Loucy (cell line): ENCODE data around the gene RBM8A.
"Not testable (repeated sequence)": the region's sequence is repeated elsewhere in the genome, so short reads cannot be mapped to it uniquely, and the experiment has no call there.

ENCODE experiments used
- H2AFZ ChIP-seq: fragments of 200-600 bp; sonication (generic); 2 replicates; pipeline ENCODE4 v1.6.0; 2016; ENCODE audit warnings: antibody characterized with exemption, mild to moderate bottlenecking, low read length, moderate library complexity
- H3F3A ChIP-seq: fragments of 200-600 bp; 2 replicates; pipeline ENCODE4 v1.6.0; 2016; ENCODE audit warnings: antibody characterized with exemption, low read depth, mild to moderate bottlenecking
- H3K27me3 ChIP-seq: fragments of 200-600 bp; sonication (generic); 2 replicates; pipeline ENCODE4 v1.6.1; 2014; ENCODE audit warnings: low read length, mild to moderate bottlenecking; ENCODE audit not compliant: insufficient read depth, poor library complexity, severe bottlenecking
- H3K36me3 ChIP-seq: fragments of 200-600 bp; sonication (generic); 2 replicates; pipeline ENCODE4 v1.6.1; 2016; ENCODE audit warnings: low read length; ENCODE audit not compliant: insufficient read depth
- H3K4me1 ChIP-seq: fragments of 200-600 bp; sonication (generic); 2 replicates; pipeline ENCODE4 v1.5.1; 2014; ENCODE audit warnings: low read length, mild to moderate bottlenecking; ENCODE audit not compliant: insufficient read depth, poor library complexity, severe bottlenecking
- H3K4me2 ChIP-seq: fragments of 200-600 bp; sonication (generic); 2 replicates; pipeline ENCODE4 v1.6.0; 2014; ENCODE audit warnings: antibody characterized with exemption, low read length, low read depth, mild to moderate bottlenecking; ENCODE audit not compliant: poor library complexity, severe bottlenecking
- H3K4me3 ChIP-seq: fragments of 200-600 bp; sonication (generic); 2 replicates; pipeline ENCODE4 v1.5.1; 2014; ENCODE audit warnings: low read length, mild to moderate bottlenecking, mixed read lengths; ENCODE audit not compliant: poor library complexity, severe bottlenecking
- H3K79me2 ChIP-seq: fragments of 200-600 bp; sonication (generic); 2 replicates; pipeline ENCODE4 v1.6.1; 2014; ENCODE audit warnings: low read length; ENCODE audit not compliant: insufficient read depth
- H3K9ac ChIP-seq: fragments of 200-600 bp; sonication (generic); 2 replicates; pipeline ENCODE4 v1.6.0; 2014; ENCODE audit warnings: mild to moderate bottlenecking, low read depth, low read length, moderate library complexity; ENCODE audit not compliant: poor library complexity, severe bottlenecking
- H3K9me2 ChIP-seq: fragments of 200-600 bp; sonication (generic); replicated peaks from 2 replicates; pipeline ENCODE4 v1.6.1; 2016; ENCODE audit warnings: low read depth, low read length, mixed read lengths
- H3K9me3 ChIP-seq: fragments of 200-600 bp; sonication (generic); 2 replicates; pipeline ENCODE4 v1.6.1; 2014; ENCODE audit warnings: mild to moderate bottlenecking, antibody characterized with exemption, low read length, low read depth; ENCODE audit not compliant: insufficient read depth
- H4K20me1 ChIP-seq: fragments of 200-600 bp; sonication (generic); 2 replicates; pipeline ENCODE4 v1.6.0; 2014; ENCODE audit warnings: antibody characterized with exemption, low read length, mild to moderate bottlenecking; ENCODE audit not compliant: insufficient read depth, poor library complexity, severe bottlenecking
- EZH2phosphoT487 ChIP-seq: fragments of 200-600 bp; IDR thresholded peaks from 2 replicates; pipeline ENCODE4 v1.6.1; 2018; ENCODE audit warnings: antibody characterized with exemption, mild to moderate bottlenecking, moderate library complexity, borderline replicate concordance
- TF ChIP-seq, protein P1 (sequence below): fragments of 200-600 bp; sonication (generic); conservative IDR thresholded peaks from 2 replicates; pipeline ENCODE4 v1.5.1; 2014; ENCODE audit warnings: mild to moderate bottlenecking, antibody characterized with exemption, low read length

The RBM8A gene

DNA sequence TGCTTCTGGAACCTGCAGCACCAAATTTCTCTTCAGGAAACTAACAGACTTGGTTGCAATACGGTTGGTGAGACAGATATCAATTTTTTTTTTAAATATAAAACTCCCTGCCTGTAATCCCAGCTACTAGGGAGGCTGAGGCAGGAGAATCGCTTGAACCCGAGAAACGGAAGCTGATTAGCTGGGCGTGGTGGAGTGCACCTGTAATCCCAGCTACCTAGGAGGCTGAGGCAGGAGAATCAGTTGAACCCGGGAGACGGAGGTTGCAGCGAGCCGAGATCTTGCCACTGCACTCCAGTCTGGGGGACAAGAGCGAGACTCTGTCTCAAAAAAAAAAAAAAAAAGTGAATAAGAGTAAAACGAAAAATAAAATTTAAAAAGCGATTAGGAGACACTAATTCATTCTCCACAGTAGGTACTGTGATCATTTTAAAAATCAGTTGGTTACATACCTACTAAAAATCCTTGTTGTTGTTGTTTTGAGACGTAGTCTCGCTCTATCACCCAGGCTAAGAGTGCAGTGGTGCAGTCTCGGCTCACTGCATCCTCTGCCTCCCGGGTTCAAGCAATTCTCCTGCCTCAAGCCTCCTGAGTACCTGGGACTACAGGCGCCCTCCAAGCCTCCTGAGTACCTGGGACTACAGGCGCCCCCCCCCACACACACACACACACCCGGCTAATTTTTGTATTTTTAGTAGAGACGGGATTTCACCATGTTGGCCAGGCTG lies 796 bp upstream of the RBM8A start:
- Histone ChIP-seq H3K9me2 (no peaks in the 10 kb centered on the region), H3K4me1 (peaks cover 18% of the 10 kb centered on the region), H3K36me3 (peaks cover 6% of the 10 kb centered on the region; the same call in 1 of the 2 replicates), H3K27me3 (no peaks in the 10 kb centered on the region), H3K4me2 (peak overlapping the region; percentile 83), H3F3A (0 out of 2 replicates have a peak, but pooled peaks cover 3% of the 10 kb centered on the region), H4K20me1 (peaks cover 14% of the 10 kb centered on the region), H3K9me3 (no peaks in the 10 kb centered on the region), H3K9ac (peak overlapping the region; percentile 100), H2AFZ (peak overlapping the region; percentile 73), H3K79me2 (peaks cover 31% of the 10 kb centered on the region), H3K4me3 (peak overlapping the region; percentile 99)
- no peak for TF ChIP-seq EZH2phosphoT487
- TF ChIP-seq, protein P1, sequence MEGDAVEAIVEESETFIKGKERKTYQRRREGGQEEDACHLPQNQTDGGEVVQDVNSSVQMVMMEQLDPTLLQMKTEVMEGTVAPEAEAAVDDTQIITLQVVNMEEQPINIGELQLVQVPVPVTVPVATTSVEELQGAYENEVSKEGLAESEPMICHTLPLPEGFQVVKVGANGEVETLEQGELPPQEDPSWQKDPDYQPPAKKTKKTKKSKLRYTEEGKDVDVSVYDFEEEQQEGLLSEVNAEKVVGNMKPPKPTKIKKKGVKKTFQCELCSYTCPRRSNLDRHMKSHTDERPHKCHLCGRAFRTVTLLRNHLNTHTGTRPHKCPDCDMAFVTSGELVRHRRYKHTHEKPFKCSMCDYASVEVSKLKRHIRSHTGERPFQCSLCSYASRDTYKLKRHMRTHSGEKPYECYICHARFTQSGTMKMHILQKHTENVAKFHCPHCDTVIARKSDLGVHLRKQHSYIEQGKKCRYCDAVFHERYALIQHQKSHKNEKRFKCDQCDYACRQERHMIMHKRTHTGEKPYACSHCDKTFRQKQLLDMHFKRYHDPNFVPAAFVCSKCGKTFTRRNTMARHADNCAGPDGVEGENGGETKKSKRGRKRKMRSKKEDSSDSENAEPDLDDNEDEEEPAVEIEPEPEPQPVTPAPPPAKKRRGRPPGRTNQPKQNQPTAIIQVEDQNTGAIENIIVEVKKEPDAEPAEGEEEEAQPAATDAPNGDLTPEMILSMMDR, result no peak

GRCh38 chr1:145926686-145927062 lies 610 bp downstream of the RBM8A start:
- no peaks in the 10 kb centered on the region for H3K9me3 ChIP-seq
- 0 out of 2 replicates have a peak, but pooled peaks cover 5% of the 10 kb centered on the region for H3F3A ChIP-seq
- peak overlapping the region; percentile 100 for H3K9ac ChIP-seq
- H3K4me2 ChIP-seq, result peak overlapping the region; percentile 94
- peaks cover 6% of the 10 kb centered on the region; the same call in 1 of the 2 replicates for H3K36me3 ChIP-seq
- H3K9me2 ChIP-seq, result no peaks in the 10 kb centered on the region
- peaks cover 14% of the 10 kb centered on the region for H4K20me1 ChIP-seq
- no peaks in the 10 kb centered on the region for H3K27me3 ChIP-seq
- TF ChIP-seq, protein P1, result no peak
- TF ChIP-seq EZH2phosphoT487, result no peak
- H3K79me2 ChIP-seq, result peaks cover 31% of the 10 kb centered on the region
- H3K4me3 ChIP-seq, result peak overlapping the region; percentile 99
- peaks cover 18% of the 10 kb centered on the region for H3K4me1 ChIP-seq
- H2AFZ ChIP-seq, result no peak overlapping the region

GRCh38 chr1:145922266-145922665 lies 5.0 kb downstream of the RBM8A start:
- no peaks in the 10 kb centered on the region for H3K27me3 ChIP-seq
- H3K4me3 ChIP-seq, result no peak overlapping the region
- no peak for TF ChIP-seq EZH2phosphoT487
- TF ChIP-seq, protein P1, result no peak
- no peaks in the 10 kb centered on the region for H3K9me3 ChIP-seq
- H3K4me1 ChIP-seq, result peaks cover 23% of the 10 kb centered on the region
- H4K20me1 ChIP-seq, result peaks cover 14% of the 10 kb centered on the region
- H3K9ac ChIP-seq, result no peak overlapping the region
- H3K9me2 ChIP-seq, result no peaks in the 10 kb centered on the region
- no peak overlapping the region for H2AFZ ChIP-seq
- 0 out of 2 replicates have a peak, but pooled peaks cover 9% of the 10 kb centered on the region for H3F3A ChIP-seq
- H3K4me2 ChIP-seq, result no peak overlapping the region
- H3K79me2 ChIP-seq, result peaks cover 29% of the 10 kb centered on the region
- H3K36me3 ChIP-seq, result peaks cover 6% of the 10 kb centered on the region; the same call in 1 of the 2 replicates

DNA sequence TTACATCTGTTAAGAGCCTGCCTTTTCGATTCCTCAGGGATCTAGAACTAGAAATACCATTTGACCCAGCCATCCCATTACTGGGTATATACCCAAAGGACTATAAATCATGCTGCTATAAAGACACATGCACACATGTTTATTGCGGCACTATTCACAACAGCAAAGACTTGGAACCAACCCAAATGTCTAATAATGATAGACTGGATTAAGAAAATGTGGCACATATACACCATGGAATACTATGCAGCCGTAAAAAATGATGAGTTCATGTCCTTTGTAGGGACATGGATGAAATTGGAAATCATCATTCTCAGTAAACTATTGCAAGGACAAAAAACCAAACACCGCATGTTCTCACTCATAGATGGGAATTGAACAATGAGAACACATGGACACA lies 7.0 kb downstream of the RBM8A start:
- not testable (repeated sequence) for H3K9ac ChIP-seq, H4K20me1 ChIP-seq, H3K9me3 ChIP-seq, H3K4me3 ChIP-seq, H3K27me3 ChIP-seq, H3K4me2 ChIP-seq, H3K36me3 ChIP-seq, H3F3A ChIP-seq, H3K9me2 ChIP-seq, H2AFZ ChIP-seq
- Histone ChIP-seq H3K79me2 (peaks cover 12% of the 10 kb centered on the region; the same call in 1 of the 2 replicates), H3K4me1 (peaks cover 14% of the 10 kb centered on the region)
